T-cell (primary cell): ENCODE measurements around the gene CYP24A1. TPM values are rescaled to one million over a fixed set of nuclear protein-coding genes. Genes with fewer than 3 reads are reported as not detected.
A peak's percentile ranks its signal among the peaks of the same experiment; 100 is the strongest.

Experiments
- ATAC-seq, 4 experiments: fragments of 200-7000 bp in 3 of 4; fragments of 150-1000 bp in 1 of 4; cut with Tn5 transposase; replicated peaks in 1 of 4; 1 replicate in 3 of 4; 2 replicates in 1 of 4; pipeline ENCODE4 v1.10.0; 2021; ENCODE audit warnings: moderate library complexity in 3 of 4, mild to moderate bottlenecking in 2 of 4, moderate number of reproducible peaks in 1 of 4
- CTCF ChIA-PET, 2 donors: fragments of 300-600 bp; sonication (Branson Sonifier 250); formaldehyde crosslinking; loops; one replicate each; lab custom pipeline; 2022; ENCODE audit warnings: antibody characterized with exemption in 2 of 2; lab: Charles Lee
- POLR2A ChIA-PET, 2 donors: fragments of 300-600 bp; sonication (Branson Sonifier 250); formaldehyde crosslinking; loops; one replicate each; lab custom pipeline; 2022; ENCODE audit warnings: antibody characterized with exemption in 2 of 2; lab: Charles Lee
- DNase-seq, 35 experiments: peaks; one replicate each; pipeline versions ENCODE4 v3.0.0 to v3.0.0-alpha.2; 2013 to 2023
- H3K27ac ChIP-seq: one replicate; pipeline ENCODE4 v1.5.1; 2013; ENCODE audit warnings: low read length
- H3K27me3 ChIP-seq, 2 experiments: replicated peaks in 1 of 2; 1 replicate in 1 of 2; 2 replicates in 1 of 2; pipeline versions ENCODE4 v1.6.1 to v1.7.0; 2013; ENCODE audit warnings: low read length in 1 of 2, mixed read lengths in 1 of 2; ENCODE audit not compliant: control insufficient read depth in 2 of 2, insufficient read depth in 2 of 2; ENCODE audit errors: extremely low read depth in 1 of 2
- H3K36me3 ChIP-seq, 2 donors: 1 replicate in 1 of 2; 2 replicates in 1 of 2; pipeline versions ENCODE4 v1.6.1 to v1.7.0; 2013; ENCODE audit warnings: low read length in 1 of 2; ENCODE audit not compliant: control insufficient read depth in 2 of 2, insufficient read depth in 1 of 2; ENCODE audit errors: extremely low read depth in 1 of 2
- H3K4me1 ChIP-seq, 2 experiments: 1 replicate in 1 of 2; 2 replicates in 1 of 2; pipeline versions ENCODE4 v1.6.1 to v1.7.0; 2013; ENCODE audit warnings: low read length in 2 of 2, mixed read lengths in 1 of 2; ENCODE audit not compliant: insufficient read depth in 2 of 2, control insufficient read depth in 1 of 2; ENCODE audit errors: extremely low read depth in 1 of 2
- H3K4me3 ChIP-seq, 2 donors: 1 replicate in 1 of 2; 2 replicates in 1 of 2; pipeline versions ENCODE4 v1.5.1 to v1.7.0; 2013; ENCODE audit warnings: mild to moderate bottlenecking in 2 of 2, low read length in 1 of 2, moderate library complexity in 1 of 2; ENCODE audit not compliant: control insufficient read depth in 1 of 2; ENCODE audit errors: extremely low read depth in 1 of 2
- H3K9me3 ChIP-seq: 2 replicates; pipeline ENCODE4 v1.7.0; 2013
- H3K27ac Mint-ChIP-seq, 2 donors: one replicate each; pipeline ENCODE4 v1.8.0; 2020 to 2021; ENCODE audit warnings: mild to moderate bottlenecking in 2 of 2, mixed read lengths in 2 of 2
- H3K27me3 Mint-ChIP-seq, 2 donors: one replicate each; pipeline ENCODE4 v1.8.0; 2021 to 2022; ENCODE audit warnings: mixed read lengths in 2 of 2
- H3K36me3 Mint-ChIP-seq: one replicate; pipeline ENCODE4 v1.8.0; 2021; ENCODE audit warnings: mixed read lengths
- H3K4me1 Mint-ChIP-seq, 3 donors: one replicate each; pipeline ENCODE4 v1.8.0; 2020 to 2022; ENCODE audit warnings: mixed read lengths in 3 of 3, mild to moderate bottlenecking in 1 of 3
- H3K4me3 Mint-ChIP-seq, 3 donors: one replicate each; pipeline ENCODE4 v1.8.0; 2020 to 2022; ENCODE audit warnings: mild to moderate bottlenecking in 3 of 3, mixed read lengths in 3 of 3, moderate library complexity in 3 of 3
- H3K9me3 Mint-ChIP-seq, 3 donors: one replicate each; pipeline ENCODE4 v1.8.0; 2020 to 2022; ENCODE audit warnings: mixed read lengths in 3 of 3
- WGBS: methylation state at CpG from one replicate; pipeline ENCODE4 v1.1.5; 2013; ENCODE audit warnings: missing lambda C conversion rate; ENCODE audit not compliant: insufficient coverage; 5-methylcytosine and 5-hydroxymethylcytosine counted together
- total RNA-seq, 35 experiments: library from RNA in 6 of 35; stranded (reverse) in 6 of 35; fragments of 120-200 nt in 1 of 35; gene quantifications; one replicate each; pipeline versions ENCODE4 v1.2.1 to v1.2.4 and lab custom pipeline; 2013 to 2026

Gene CYP24A1
- under 1 TPM in 4 of 5 donors, not detected in 1; 0.13 to 0.79 (median 0.42) TPM for total RNA-seq
- total RNA-seq (2013): 0.15 TPM
- 0 to 0.95 (median 0.12) reads per million in 29 experiments for total RNA-seq (lab: John Stamatoyannopoulos, UW)

GRCh38 chr20:54173653-54174456 is at the start of gene CYP24A1:
Gene CYP24A1, minus strand, starts transcription at chr20:54173986. Its CDS starts 407 bp downstream, at chr20:54173579.
- H3K36me3 ChIP-seq: no peaks in the 10 kb centered on the region
- Mint-ChIP-seq H3K9me3 (no peaks in the 10 kb centered on the region), H3K4me1 (peaks cover 21 to 22% (median 21%) of the 10 kb centered on the region in 3 donors), H3K36me3 (no peaks in the 10 kb centered on the region), H3K27ac (no peak within 1 kb of the TSS), H3K4me3 (peak within 1 kb of the TSS; percentile 54 to 73 (median 55)), H3K27me3 (peaks cover 67 to 79% of the 10 kb centered on the region in 2 donors)
- CTCF ChIA-PET: no interaction called here
- peak in 1 of 35 experiments; percentile 5 for DNase-seq
- POLR2A ChIA-PET: no interaction called here
- 4% methylated on average over 61 of the region's 61 CpGs for WGBS
- no peak within 1 kb of the TSS for H3K27ac ChIP-seq
- H3K9me3 ChIP-seq: no peaks in the 10 kb centered on the region
- peaks cover 0 to 16% of the 10 kb centered on the region in 2 experiments for H3K4me1 ChIP-seq
- peaks cover 17 to 42% of the 10 kb centered on the region in 2 experiments for H3K27me3 ChIP-seq
- no peak within 1 kb of the TSS for H3K4me3 ChIP-seq
- peak in 2 of 4 experiments; percentile 17 to 22 for ATAC-seq

GRCh38 chr20:54223285-54223684 is 49.5 kb upstream of the CYP24A1 start:
- no peaks in the 10 kb centered on the region for H3K27me3 ChIP-seq
- WGBS: 92% methylated on average over 2 of the region's 5 CpGs
- peaks cover 0 to 14% of the 10 kb centered on the region in 2 experiments for H3K4me1 ChIP-seq

GRCh38 chr20:54221996-54222890 is 48.5 kb upstream of the CYP24A1 start:
- H3K4me3 Mint-ChIP-seq: peak overlapping the region in 1 of 3 donors; percentile 4
- WGBS: 83% methylated on average over 13 of the region's 17 CpGs
- H3K27me3 ChIP-seq: no peaks in the 10 kb centered on the region
- H3K36me3 Mint-ChIP-seq: peaks cover 14% of the 10 kb centered on the region
- no peaks in the 10 kb centered on the region for H3K9me3 Mint-ChIP-seq
- H3K9me3 ChIP-seq: no peaks in the 10 kb centered on the region
- ChIA-PET CTCF (interaction anchor here (0.6 to 1.4 kb wide), 3 partner anchors 14 to 91 kb away, joined by 3 to 5 read pairs (median 3); partner anchors contain the start of gene PFDN4 (in 1 of the 2)), POLR2A (no interaction called here)
- H3K27ac Mint-ChIP-seq: peak overlapping the region; percentile 84 to 91
- H3K4me3 ChIP-seq: no peak overlapping the region
- H3K36me3 ChIP-seq: peaks cover 0 to 2% of the 10 kb centered on the region in 2 donors
- peaks cover 20 to 23% (median 22%) of the 10 kb centered on the region in 3 donors for H3K4me1 Mint-ChIP-seq
- peaks cover 0 to 14% of the 10 kb centered on the region in 2 experiments for H3K4me1 ChIP-seq
- DNase-seq: no peak
- H3K27ac ChIP-seq: no peak overlapping the region
- H3K27me3 Mint-ChIP-seq: no peaks in the 10 kb centered on the region
- no peak for ATAC-seq

More at GRCh38 chr20:54223285-54223684, 49.5 kb upstream of the CYP24A1 start:
- Mint-ChIP-seq H3K4me3 (no peak overlapping the region), H3K9me3 (peaks cover 0 to 4% (median 3%) of the 10 kb centered on the region in 3 donors), H3K4me1 (peaks cover 20 to 23% (median 22%) of the 10 kb centered on the region in 3 donors), H3K27ac (no peak overlapping the region), H3K36me3 (peaks cover 11% of the 10 kb centered on the region), H3K27me3 (no peaks in the 10 kb centered on the region)
- Histone ChIP-seq H3K4me3 (no peak overlapping the region), H3K9me3 (no peaks in the 10 kb centered on the region), H3K36me3 (no peaks in the 10 kb centered on the region), H3K27ac (no peak overlapping the region)
- ChIA-PET POLR2A (no interaction called here), CTCF (interaction anchor here (0.6 to 1.0 kb wide), 3 partner anchors 23 to 90 kb away, joined by 3 read pairs; no protein-coding TSS in a partner anchor)
- no peak for DNase-seq
- ATAC-seq: no peak

- H3K4me1 Mint-ChIP-seq: peaks cover 20 to 23% (median 22%) of the 10 kb centered on the region in 3 donors
- DNase-seq (peak in 16 of 35 experiments; percentile 8 to 51 (median 18)), ATAC-seq (peak; percentile 68 to 93 (median 78))
- Histone ChIP-seq H3K4me1 (peaks cover 0 to 14% of the 10 kb centered on the region in 2 experiments), H3K36me3 (peaks cover 0 to 2% of the 10 kb centered on the region in 2 donors), H3K27me3 (no peaks in the 10 kb centered on the region), H3K4me3 (no peak overlapping the region), H3K27ac (no peak overlapping the region), H3K9me3 (no peaks in the 10 kb centered on the region)
- H3K36me3 Mint-ChIP-seq: peaks cover 19% of the 10 kb centered on the region
- H3K9me3 Mint-ChIP-seq: no peaks in the 10 kb centered on the region
- no peaks in the 10 kb centered on the region for H3K27me3 Mint-ChIP-seq
- 82% methylated on average over 3 of the region's 4 CpGs for WGBS
- POLR2A ChIA-PET: no interaction called here
- H3K27ac Mint-ChIP-seq: peak overlapping the region; percentile 84 to 91
- CTCF ChIA-PET: interaction anchor here in 1 of 2 donors (1.4 kb wide), 1 partner anchor 13 kb away, joined by 5 read pairs; the partner anchor contains the start of gene PFDN4
- peak overlapping the region in 2 of 3 donors; percentile 4 to 40 for H3K4me3 Mint-ChIP-seq
These were observed 47.6 kb upstream of the CYP24A1 start for GRCh38 chr20:54221353-54221752.

GRCh38 chr20:54220722-54221121 is 46.9 kb upstream of the CYP24A1 start:
- Mint-ChIP-seq H3K36me3 (peaks cover 25% of the 10 kb centered on the region), H3K4me3 (no peak overlapping the region), H3K9me3 (no peaks in the 10 kb centered on the region), H3K27me3 (no peaks in the 10 kb centered on the region), H3K27ac (peak overlapping the region in 1 of 2 donors; percentile 91), H3K4me1 (peaks cover 20 to 24% (median 22%) of the 10 kb centered on the region in 3 donors)
- ChIA-PET POLR2A (no interaction called here), CTCF (no interaction called here)
- ATAC-seq (no peak), DNase-seq (no peak)
- H3K9me3 ChIP-seq: no peaks in the 10 kb centered on the region
- no peaks in the 10 kb centered on the region for H3K27me3 ChIP-seq
- peaks cover 2 to 6% of the 10 kb centered on the region in 2 donors for H3K36me3 ChIP-seq
- peaks cover 0 to 14% of the 10 kb centered on the region in 2 experiments for H3K4me1 ChIP-seq
- H3K4me3 ChIP-seq: no peak overlapping the region
- WGBS: 77% methylated on average over 2 of the region's 6 CpGs
- no peak overlapping the region for H3K27ac ChIP-seq
